Vagina (tissue), 2 donors: ENCODE results near the gene PNPLA3.

Source experiments
- CTCF ChIP-seq, 3 experiments: fragments of 450-650 bp in 2 of 3; fragments of 200-600 bp in 1 of 3; sonication (generic) in 1 of 3; IDR thresholded peaks; one replicate each; pipeline ENCODE4 v1.5.1; 2017 to 2019; ENCODE audit warnings: antibody characterized with exemption in 3 of 3, mild to moderate bottlenecking in 2 of 3, moderate library complexity in 2 of 3
- POLR2A ChIP-seq, 2 donors: fragments of 450-650 bp; IDR thresholded peaks; one replicate each; pipeline ENCODE4 v1.6.1; 2017; ENCODE audit warnings: antibody characterized with exemption in 2 of 2, mild to moderate bottlenecking in 2 of 2, moderate library complexity in 2 of 2

- no peak for TF ChIP-seq CTCF (IDR thresholded peaks at IDR 0.05)
- TF ChIP-seq POLR2A (IDR thresholded peaks at IDR 0.05) = no peak
Observed at GRCh38 chr22:43928468-43928867, 4.9 kb downstream of the PNPLA3 start.
